Measurements from ENCODE around the gene EIF2B5.

DNA sequence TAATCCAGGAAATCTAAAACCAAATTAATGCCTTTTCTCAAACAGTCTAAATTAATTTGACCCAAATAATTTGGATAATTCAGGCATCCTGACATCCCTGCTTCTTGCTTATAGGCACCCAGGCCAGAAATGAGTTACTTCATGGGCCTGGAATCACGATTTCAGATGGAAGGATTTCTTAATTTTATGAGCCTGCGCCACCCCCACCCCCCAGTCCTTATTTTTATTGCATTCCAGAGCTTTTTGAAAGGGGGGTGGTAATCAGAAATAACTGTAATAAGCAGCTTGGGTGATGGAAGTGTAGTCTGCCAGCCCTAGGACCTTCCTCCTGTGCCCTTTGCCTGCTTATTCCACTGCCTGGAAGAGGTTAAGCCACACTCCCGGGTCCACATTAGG, 40.8 kb downstream of the EIF2B5 start:
- TF ChIP-seq, protein P1, sequence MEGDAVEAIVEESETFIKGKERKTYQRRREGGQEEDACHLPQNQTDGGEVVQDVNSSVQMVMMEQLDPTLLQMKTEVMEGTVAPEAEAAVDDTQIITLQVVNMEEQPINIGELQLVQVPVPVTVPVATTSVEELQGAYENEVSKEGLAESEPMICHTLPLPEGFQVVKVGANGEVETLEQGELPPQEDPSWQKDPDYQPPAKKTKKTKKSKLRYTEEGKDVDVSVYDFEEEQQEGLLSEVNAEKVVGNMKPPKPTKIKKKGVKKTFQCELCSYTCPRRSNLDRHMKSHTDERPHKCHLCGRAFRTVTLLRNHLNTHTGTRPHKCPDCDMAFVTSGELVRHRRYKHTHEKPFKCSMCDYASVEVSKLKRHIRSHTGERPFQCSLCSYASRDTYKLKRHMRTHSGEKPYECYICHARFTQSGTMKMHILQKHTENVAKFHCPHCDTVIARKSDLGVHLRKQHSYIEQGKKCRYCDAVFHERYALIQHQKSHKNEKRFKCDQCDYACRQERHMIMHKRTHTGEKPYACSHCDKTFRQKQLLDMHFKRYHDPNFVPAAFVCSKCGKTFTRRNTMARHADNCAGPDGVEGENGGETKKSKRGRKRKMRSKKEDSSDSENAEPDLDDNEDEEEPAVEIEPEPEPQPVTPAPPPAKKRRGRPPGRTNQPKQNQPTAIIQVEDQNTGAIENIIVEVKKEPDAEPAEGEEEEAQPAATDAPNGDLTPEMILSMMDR (IDR thresholded peaks at IDR 0.05 in 4 of 5, conservative IDR thresholded peaks at IDR 0.05 in 1 of 5): no peak
- TF ChIP-seq POLR2A (IDR thresholded peaks at IDR 0.05): no peak
